NCI-H2227 (cell line): ENCODE measurements around the gene GRAP2.

Experiments
- DNase-seq: peaks from one replicate; lab custom pipeline; 2025; ENCODE audit not compliant: unreplicated experiment; lab: John Stamatoyannopoulos, UW

The GRAP2 gene

GRCh38 chr22:40008726-40009291 lies 107.9 kb downstream of the GRAP2 start:
- DNase-seq = no peak

GRCh38 chr22:40009292-40009774 lies 108.4 kb downstream of the GRAP2 start:
- peak; percentile 29 for DNase-seq

GRCh38 chr22:40009951-40010671 lies 109.2 kb downstream of the GRAP2 start:
- peak; percentile 13 for DNase-seq

DNA sequence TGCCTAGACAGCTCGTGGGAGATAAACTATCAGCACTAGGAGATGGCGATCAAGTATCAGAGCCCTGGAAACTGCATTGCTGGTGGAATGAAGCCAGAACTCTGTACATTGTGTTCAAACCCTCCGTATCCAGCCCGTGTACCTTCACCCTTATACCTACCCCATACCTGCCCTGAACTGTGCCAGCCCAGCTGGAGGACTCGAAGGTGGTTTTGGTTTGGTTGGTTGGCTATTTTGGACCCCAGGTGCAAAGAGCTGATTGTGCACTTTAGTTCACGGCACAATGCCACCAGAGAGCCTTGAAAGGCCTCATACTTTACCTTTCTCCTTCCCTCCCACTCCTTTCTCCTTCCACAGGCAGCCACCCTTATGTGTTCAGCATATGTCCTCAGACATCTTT lies 109.9 kb downstream of the GRAP2 start:
- no peak for DNase-seq

DNA sequence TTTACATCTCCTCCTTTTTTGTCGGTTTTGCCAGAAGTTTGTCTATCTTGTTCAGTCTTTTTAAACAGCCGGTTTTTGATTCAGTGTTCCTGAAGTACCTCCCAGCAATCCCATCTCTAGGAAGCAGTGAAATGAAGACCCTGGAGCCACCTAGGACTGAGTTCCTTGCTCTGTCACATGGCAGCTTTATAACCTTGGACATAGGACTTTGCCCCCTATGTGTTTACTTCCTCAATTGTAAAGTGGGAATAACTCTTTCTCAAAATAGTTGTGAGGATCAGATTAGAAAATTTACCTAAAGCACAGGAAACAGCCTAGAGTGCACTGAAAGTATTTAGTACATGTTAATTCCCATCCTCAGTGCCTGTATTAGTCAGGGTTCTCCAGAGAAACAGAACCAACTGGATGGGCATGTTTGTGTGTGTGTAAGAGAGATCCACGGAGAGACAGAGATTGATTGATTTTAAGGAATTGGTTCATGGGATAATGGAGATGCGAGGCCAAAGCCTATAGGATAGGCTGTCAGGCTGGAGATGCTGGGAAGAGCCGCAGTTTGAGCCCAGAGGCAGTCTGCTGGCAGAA lies 113.9 kb downstream of the GRAP2 start:
- DNase-seq = no peak

GRCh38 chr22:40015358-40015976 lies 114.6 kb downstream of the GRAP2 start:
- DNase-seq = no peak

- no peak for DNase-seq
These were observed 117.2 kb downstream of the GRAP2 start for GRCh38 chr22:40018051-40018450.

DNA sequence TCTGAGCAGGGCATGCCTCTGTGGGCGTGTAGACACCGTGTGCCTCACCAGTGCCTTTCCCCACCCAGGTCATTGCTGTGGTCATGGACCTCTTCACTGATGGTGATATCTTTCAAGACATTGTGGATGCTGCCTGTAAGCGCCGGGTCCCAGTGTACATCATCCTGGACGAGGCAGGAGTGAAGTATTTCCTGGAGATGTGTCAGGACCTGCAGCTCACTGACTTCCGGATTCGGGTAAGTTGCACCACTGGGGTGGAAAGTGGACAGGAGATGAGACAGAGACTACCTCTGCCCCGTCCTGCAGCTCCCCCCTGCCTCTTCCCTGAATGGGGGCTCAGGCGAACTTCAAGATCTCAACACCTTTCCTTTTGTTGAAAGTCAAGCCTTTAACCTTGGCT lies 118.2 kb downstream of the GRAP2 start:
- no peak for DNase-seq

DNA sequence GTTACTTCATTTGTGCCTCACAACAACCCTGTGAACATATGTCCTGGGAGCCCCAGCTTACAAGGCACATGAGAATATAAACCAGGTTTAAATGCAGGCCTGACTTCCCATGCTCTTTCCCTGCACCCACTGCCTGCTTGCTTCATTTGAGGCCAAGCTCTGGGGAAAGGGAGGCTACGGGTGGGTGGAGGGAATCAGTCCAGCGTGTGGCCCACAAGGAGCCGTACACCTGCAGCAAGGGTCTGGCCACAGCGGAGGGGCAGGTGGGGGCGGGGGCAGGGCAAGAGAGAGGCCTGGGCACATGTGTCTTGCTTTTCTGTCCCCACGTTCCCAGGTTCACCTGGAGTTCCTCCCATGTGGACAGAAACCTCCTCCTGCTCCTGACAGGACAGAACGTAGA lies 120.1 kb downstream of the GRAP2 start:
- no peak for DNase-seq

DNA sequence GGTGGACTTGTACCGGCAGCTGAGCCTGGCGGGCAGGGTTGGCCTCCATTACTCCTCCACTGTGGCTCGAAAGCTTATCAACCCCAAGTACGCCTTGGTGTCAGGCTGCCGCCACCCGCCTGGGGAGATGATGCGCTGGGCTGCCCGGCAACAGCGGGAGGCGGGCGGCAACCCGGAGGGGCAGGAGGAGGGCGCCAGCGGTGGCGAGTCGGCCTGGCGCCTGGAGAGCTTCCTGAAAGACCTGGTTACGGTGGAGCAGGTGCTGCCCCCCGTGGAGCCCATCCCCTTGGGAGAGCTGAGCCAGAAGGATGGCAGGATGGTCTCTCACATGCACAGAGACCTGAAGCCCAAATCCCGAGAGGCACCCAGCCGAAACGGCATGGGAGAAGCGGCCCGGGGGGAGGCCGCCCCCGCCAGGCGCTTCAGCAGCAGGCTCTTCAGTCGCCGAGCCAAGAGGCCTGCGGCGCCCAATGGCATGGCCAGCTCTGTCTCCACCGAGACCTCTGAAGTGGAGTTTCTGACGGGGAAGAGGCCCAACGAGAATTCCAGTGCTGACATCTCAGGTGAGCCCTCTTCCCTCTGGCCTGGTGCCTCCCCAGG lies 120.6 kb downstream of the GRAP2 start:
- DNase-seq = no peak

GRCh38 chr22:40022536-40023240 lies 121.8 kb downstream of the GRAP2 start:
- DNase-seq = no peak
